Cardiac muscle cell (in vitro differentiated cells and primary cell): ENCODE data around the gene STARD5. TPM values are rescaled to one million over a fixed set of nuclear protein-coding genes. Genes with fewer than 3 reads are reported as not detected.

ENCODE experiments used
- DNase-seq, 2 donors: peaks; one replicate each; pipeline versions ENCODE4 v3.0.0 to v3.0.0-alpha.2; 2010 to 2017; ENCODE audit warnings: low read depth in 1 of 2, low spot score in 1 of 2
- H3K27ac ChIP-seq: fragments of 200-600 bp; sonication (generic); 2 replicates; pipeline ENCODE4 v1.5.1; 2016
- H3K27me3 ChIP-seq: fragments of 200-600 bp; sonication (generic); 2 replicates; pipeline ENCODE4 v1.6.0; 2016; ENCODE audit warnings: control low read depth
- H3K36me3 ChIP-seq: fragments of 200-600 bp; sonication (generic); 2 replicates; pipeline ENCODE4 v1.5.1; 2016; ENCODE audit warnings: control low read depth
- H3K4me1 ChIP-seq: fragments of 200-600 bp; sonication (generic); 2 replicates; pipeline ENCODE4 v1.8.1; 2017; ENCODE audit warnings: low read depth, mild to moderate bottlenecking, mixed run types
- H3K4me3 ChIP-seq: fragments of 200-600 bp; sonication (generic); 2 replicates; pipeline ENCODE4 v1.5.1; 2016; ENCODE audit warnings: mild to moderate bottlenecking
- H3K9me3 ChIP-seq: fragments of 200-600 bp; sonication (generic); 2 replicates; pipeline ENCODE4 v1.5.1; 2017; ENCODE audit warnings: low read depth, mild to moderate bottlenecking, control low read depth
- CTCF ChIP-seq: IDR thresholded peaks from 2 replicates; pipeline ENCODE4 v1.5.1; 2012; ENCODE audit warnings: low read depth, mild to moderate bottlenecking, low read length
- polyA plus RNA-seq: library from polyadenylated mRNA; unstranded; fragments of >200 nt; fragmentation: Nextera tagmentation; extraction: Ambion mirVana; gene quantifications from 2 replicates; pipeline ENCODE4 v1.2.1, GENCODE V29; 2016
- total RNA-seq: library from RNA; depleted of rRNA; stranded (reverse); fragments of >200 nt; gene quantifications from 2 replicates; pipeline ENCODE4 v1.2.3, GENCODE V29; 2016

Gene STARD5
- total and polyA plus RNA-seq, 2 experiments from 2014 or later, result 2.1 to 2.2 TPM

GRCh38 chr15:81316267-81316666 is 7.7 kb downstream of the STARD5 start:
- Histone ChIP-seq H3K4me1 (no peaks in the 10 kb centered on the region), H3K4me3 (no peak overlapping the region), H3K36me3 (no peaks in the 10 kb centered on the region), H3K9me3 (no peaks in the 10 kb centered on the region), H3K27ac (no peak overlapping the region), H3K27me3 (no peaks in the 10 kb centered on the region)
- no peak for DNase-seq
- no peak for TF ChIP-seq CTCF

- Histone ChIP-seq H3K36me3 (no peaks in the 10 kb centered on the region), H3K4me1 (no peaks in the 10 kb centered on the region), H3K9me3 (no peaks in the 10 kb centered on the region), H3K4me3 (no peak overlapping the region), H3K27me3 (no peaks in the 10 kb centered on the region), H3K27ac (no peak overlapping the region)
- no peak for TF ChIP-seq CTCF
- DNase-seq, result no peak
These were observed 8.3 kb downstream of the STARD5 start for GRCh38 chr15:81315452-81316175.

DNA sequence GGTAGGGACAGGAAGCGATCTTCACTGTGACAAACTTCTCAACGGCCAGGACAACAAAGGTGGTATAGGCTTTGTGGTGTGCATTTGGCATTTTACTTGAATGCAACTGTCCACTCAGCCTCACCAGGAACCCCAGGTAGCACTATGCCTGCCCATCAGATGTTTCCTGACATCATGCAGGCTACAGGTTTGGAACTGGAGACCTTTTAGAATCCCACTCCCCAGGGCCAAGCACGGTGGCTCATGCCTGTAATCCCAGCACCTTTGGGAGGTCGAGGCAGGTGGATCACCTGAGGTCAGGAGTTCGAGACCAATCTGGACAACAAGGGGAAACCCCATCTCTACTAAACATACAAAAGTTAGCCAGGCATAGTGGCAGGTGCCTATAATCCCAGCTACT is 9.6 kb downstream of the STARD5 start:
- Histone ChIP-seq H3K9me3 (no peaks in the 10 kb centered on the region), H3K27ac (no peak overlapping the region), H3K27me3 (no peaks in the 10 kb centered on the region), H3K4me3 (no peak overlapping the region), H3K4me1 (no peaks in the 10 kb centered on the region), H3K36me3 (no peaks in the 10 kb centered on the region)
- TF ChIP-seq CTCF, result no peak
- DNase-seq, result no peak

GRCh38 chr15:81313686-81314085 is 10.3 kb downstream of the STARD5 start:
- Histone ChIP-seq H3K4me3 (no peak overlapping the region), H3K9me3 (no peaks in the 10 kb centered on the region), H3K27ac (no peak overlapping the region), H3K4me1 (no peaks in the 10 kb centered on the region), H3K36me3 (no peaks in the 10 kb centered on the region), H3K27me3 (no peaks in the 10 kb centered on the region)
- no peak for DNase-seq
- TF ChIP-seq CTCF, result no peak

GRCh38 chr15:81312790-81313543 is 11.0 kb downstream of the STARD5 start:
- no peaks in the 10 kb centered on the region for H3K27me3 ChIP-seq
- no peaks in the 10 kb centered on the region for H3K4me1 ChIP-seq
- no peak overlapping the region for H3K27ac ChIP-seq
- TF ChIP-seq CTCF, result no peak
- peak in 1 of 2 donors; percentile 98 for DNase-seq
- H3K36me3 ChIP-seq, result no peaks in the 10 kb centered on the region
- H3K4me3 ChIP-seq, result no peak overlapping the region
- no peaks in the 10 kb centered on the region for H3K9me3 ChIP-seq
